A673 (cell line): ENCODE results near the gene TAS2R42. TPM values are rescaled to one million over a fixed set of nuclear protein-coding genes. Genes with fewer than 3 reads are reported as not detected.
A peak's percentile ranks its signal among the peaks of the same experiment; 100 is the strongest.

Experiments used
- BruUV-seq: library from RNA; stranded (reverse); fragments of 400-500 nt; replicated peaks from 2 replicates; lab custom pipeline; 2021; lab: Mats Ljungman, UMichigan
- CTCF ChIA-PET: fragments of 300-600 bp; sonication (Branson Sonifier 250); formaldehyde crosslinking; loops from one replicate; lab custom pipeline; 2022; ENCODE audit warnings: antibody characterized with exemption; lab: Charles Lee
- POLR2A ChIA-PET: fragments of 300-600 bp; sonication (Branson Sonifier 250); formaldehyde crosslinking; loops from one replicate; lab custom pipeline; 2022; ENCODE audit warnings: antibody characterized with exemption; ENCODE audit not compliant: low non-redundant PET; lab: Charles Lee
- DNase-seq: peaks from one replicate; pipeline ENCODE4 v3.0.0-alpha.2; 2015; ENCODE audit warnings: low spot score
- H3K27ac ChIP-seq: fragments of 200-600 bp; sonication (generic); 2 replicates; pipeline ENCODE4 v1.5.1; 2016; ENCODE audit warnings: mixed run types, low read depth, mild to moderate bottlenecking, mixed read lengths, antibody characterized with exemption, low read length; ENCODE audit not compliant: poor library complexity, severe bottlenecking
- H3K27me3 ChIP-seq: fragments of 200-600 bp; sonication (generic); replicated peaks from 2 replicates; pipeline ENCODE4 v1.6.1; 2017; ENCODE audit warnings: mixed run types, low read depth, mild to moderate bottlenecking, mixed read lengths, antibody characterized with exemption, low read length; ENCODE audit not compliant: insufficient read depth, poor library complexity
- H3K36me3 ChIP-seq: fragments of 200-600 bp; sonication (generic); 2 replicates; pipeline ENCODE4 v1.6.1; 2016; ENCODE audit warnings: mixed run types, mild to moderate bottlenecking, mixed read lengths, antibody characterized with exemption, low read length; ENCODE audit not compliant: insufficient read depth, poor library complexity, severe bottlenecking
- H3K4me1 ChIP-seq: fragments of 200-600 bp; sonication (generic); 2 replicates; pipeline ENCODE4 v1.6.1; 2017; ENCODE audit warnings: mixed run types, mild to moderate bottlenecking, mixed read lengths, antibody characterized with exemption, low read length; ENCODE audit not compliant: insufficient read depth, poor library complexity, severe bottlenecking
- H3K4me3 ChIP-seq: fragments of 200-600 bp; sonication (generic); 2 replicates; pipeline ENCODE4 v1.5.1; 2016; ENCODE audit warnings: low read depth, mixed run types, mild to moderate bottlenecking, mixed read lengths, low read length; ENCODE audit not compliant: poor library complexity, severe bottlenecking
- H3K9me3 ChIP-seq: fragments of 200-600 bp; sonication (generic); 2 replicates; pipeline ENCODE4 v1.6.1; 2016; ENCODE audit warnings: mixed run types, low read depth, mild to moderate bottlenecking, mixed read lengths, antibody characterized with exemption, low read length; ENCODE audit not compliant: poor library complexity, severe bottlenecking
- CTCF ChIP-seq: fragments of 300-800, 200-600 bp; sonication (generic); conservative IDR thresholded peaks from 2 replicates; pipeline ENCODE4 v1.5.1; 2017; ENCODE audit warnings: low read depth, mild to moderate bottlenecking, antibody characterized with exemption, low read length, moderate library complexity, mixed read lengths
- EZH2 ChIP-seq: fragments of 200-600 bp; sonication (generic); IDR thresholded peaks from 2 replicates; pipeline ENCODE4 v1.6.1; 2017; ENCODE audit warnings: borderline replicate concordance, low read depth, mild to moderate bottlenecking, mixed read lengths, antibody characterized with exemption, low read length; ENCODE audit not compliant: poor library complexity, severe bottlenecking
- intact Hi-C: fragments of 100-400 bp; cut with micrococcal nuclease; formaldehyde crosslinking; loops from one replicate; pipeline ENCODE4 v1.10.0; 2022; ENCODE audit not compliant: unreplicated experiment
- total RNA-seq: library from RNA; stranded (reverse); gene quantifications from 2 replicates; pipeline ENCODE4 v1.2.3, GENCODE V29; 2021

TAS2R42 gene
- total RNA-seq, 1 experiment from 2014 or later: not detected

- no peak for TF ChIP-seq CTCF
- no peak for TF ChIP-seq EZH2
- BruUV-seq: no TSS peak
- Histone ChIP-seq H3K27ac (no peak overlapping the region), H3K36me3 (peaks cover 3% of the 10 kb centered on the region), H3K9me3 (no peaks in the 10 kb centered on the region), H3K4me1 (peaks cover 12% of the 10 kb centered on the region), H3K4me3 (no peak overlapping the region), H3K27me3 (no peaks in the 10 kb centered on the region)
- ChIA-PET CTCF (no interaction called here), POLR2A (no interaction called here)
- intact Hi-C loops: no loop called here
- no peak for DNase-seq
Observed at GRCh38 chr12:11178250-11178649, 8.5 kb downstream of the TAS2R42 start.

- peak; percentile 33 for DNase-seq
- H3K4me1 ChIP-seq: peaks cover 25% of the 10 kb centered on the region
- no peaks in the 10 kb centered on the region for H3K27me3 ChIP-seq
- no TSS peak for BruUV-seq
- no peaks in the 10 kb centered on the region for H3K9me3 ChIP-seq
- no peak overlapping the region for H3K27ac ChIP-seq
- ChIA-PET POLR2A (no interaction called here), CTCF (interaction anchor here (0.6 kb wide), 1 partner anchor 563 kb away, joined by 8 read pairs; no protein-coding TSS in a partner anchor)
- intact Hi-C loops: no loop called here
- TF ChIP-seq EZH2: no peak
- no peak for TF ChIP-seq CTCF
- H3K4me3 ChIP-seq: no peak overlapping the region
- peaks cover 9% of the 10 kb centered on the region for H3K36me3 ChIP-seq
Observed at GRCh38 chr12:11174022-11174421, 12.7 kb downstream of the TAS2R42 start.

- Histone ChIP-seq H3K36me3 (peaks cover 9% of the 10 kb centered on the region), H3K9me3 (no peaks in the 10 kb centered on the region), H3K4me3 (peak overlapping the region; percentile 60), H3K27me3 (no peaks in the 10 kb centered on the region), H3K4me1 (peaks cover 25% of the 10 kb centered on the region), H3K27ac (peak overlapping the region; percentile 74)
- DNase-seq: peak; percentile 30
- BruUV-seq: TSS peak; percentile 80
- ChIA-PET CTCF (interaction anchor here (1.0 to 1.2 kb wide), 2 partner anchors 28 to 1019 kb away, joined by 4 read pairs; no protein-coding TSS in a partner anchor), POLR2A (interaction anchor here (1.0 kb wide), 1 partner anchor 9 kb away, joined by 4 read pairs; no protein-coding TSS in a partner anchor)
- no peak for TF ChIP-seq CTCF
- no peak for TF ChIP-seq EZH2
- intact Hi-C loops: no loop called here
Observed at GRCh38 chr12:11171969-11172675, 14.6 kb downstream of the TAS2R42 start.
